Activated CD8-positive, alpha-beta memory T cell treated with anti-CD3 and anti-CD28 coated beads for 4 hours (primary cell): Measurements from ENCODE around the gene FAM83C.
"Not testable (repeated sequence)": the region's sequence is repeated elsewhere in the genome, so short reads cannot be mapped to it uniquely, and the experiment has no call there.

Source experiments
- DNase-seq, 2 donors: peaks; one replicate each; pipeline ENCODE4 v3.0.0-alpha.2; 2020; ENCODE audit warnings: low read depth in 2 of 2

Gene FAM83C

DNA sequence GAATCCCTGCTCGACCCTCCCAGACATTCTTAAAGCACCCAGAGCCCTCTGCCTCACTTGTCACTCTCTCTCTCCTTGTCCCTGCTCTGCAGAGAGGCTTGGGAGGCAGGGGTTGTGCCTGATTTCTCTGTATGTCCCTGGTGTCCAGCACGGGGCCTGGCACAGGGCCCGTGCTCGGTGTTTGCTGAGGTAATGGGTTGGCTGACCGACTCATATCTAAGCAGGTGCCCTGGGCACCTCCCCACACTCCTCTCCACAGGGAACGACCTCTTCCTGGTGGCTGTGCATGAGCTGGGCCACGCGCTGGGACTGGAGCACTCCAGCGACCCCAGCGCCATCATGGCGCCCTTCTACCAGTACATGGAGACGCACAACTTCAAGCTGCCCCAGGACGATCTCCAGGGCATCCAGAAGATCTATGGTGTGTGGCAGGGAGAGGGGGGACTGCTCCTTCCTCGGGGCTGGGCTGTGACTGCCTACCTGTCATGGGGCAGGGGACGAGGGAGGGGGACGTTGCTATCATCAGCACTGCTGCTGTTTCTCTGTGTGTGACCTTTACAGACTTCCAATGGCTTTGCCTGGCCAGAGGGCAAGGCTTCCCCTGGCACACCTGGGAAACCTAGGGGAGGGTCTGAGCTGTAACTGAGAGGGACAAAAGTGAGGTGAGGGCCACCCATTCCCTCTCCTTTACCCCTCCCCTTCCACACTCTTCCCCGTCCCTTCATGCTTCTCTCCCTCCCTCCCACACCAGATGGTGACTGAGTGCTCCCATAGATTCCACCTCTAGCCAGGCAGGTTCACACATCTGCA, 28.5 kb downstream of the FAM83C start:
- no peak for DNase-seq

DNA sequence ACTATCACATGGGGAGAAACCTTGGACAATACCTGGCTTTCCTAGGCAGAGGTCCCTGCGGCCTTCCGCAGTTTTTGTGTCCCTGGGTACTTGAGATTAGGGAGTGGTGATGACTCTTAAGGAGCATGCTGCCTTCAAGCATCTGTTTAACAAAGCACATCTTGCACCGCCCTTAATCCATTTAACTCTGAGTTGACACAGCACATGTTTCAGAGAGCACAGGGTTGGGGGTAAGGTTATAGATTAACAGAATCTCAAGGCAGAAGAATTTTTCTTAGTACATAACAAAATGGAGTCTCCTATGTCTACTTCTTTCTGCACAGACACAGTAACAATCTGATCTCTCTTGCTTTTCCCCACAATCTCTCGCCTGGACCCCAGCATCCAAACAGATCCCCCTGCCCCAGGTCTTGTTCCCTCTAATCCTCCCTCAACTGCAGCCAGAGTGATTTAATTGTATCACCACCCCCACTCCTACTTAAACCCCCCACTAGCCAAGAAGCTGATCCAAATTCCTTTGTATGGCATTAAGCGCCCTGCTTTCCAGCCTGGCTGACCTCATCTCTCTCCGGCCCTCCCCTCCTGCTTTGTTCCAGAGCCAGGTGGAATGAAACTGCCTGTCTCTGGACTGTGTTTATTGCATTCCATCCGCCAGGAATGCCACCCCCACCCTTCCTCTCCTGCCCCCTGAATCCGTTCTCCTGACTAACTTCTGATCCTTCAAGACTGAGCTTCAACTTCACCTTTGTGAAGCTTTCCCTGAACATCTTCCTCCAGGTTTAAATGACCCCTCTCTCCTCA, 29.3 kb downstream of the FAM83C start:
- DNase-seq: not testable (repeated sequence)

GRCh38 chr20:35262321-35262720, 29.9 kb downstream of the FAM83C start:
- not testable (repeated sequence) for DNase-seq

GRCh38 chr20:35260426-35260825, 31.8 kb downstream of the FAM83C start:
- DNase-seq: no peak

GRCh38 chr20:35257175-35257909, 34.9 kb downstream of the FAM83C start:
- no peak for DNase-seq

DNA sequence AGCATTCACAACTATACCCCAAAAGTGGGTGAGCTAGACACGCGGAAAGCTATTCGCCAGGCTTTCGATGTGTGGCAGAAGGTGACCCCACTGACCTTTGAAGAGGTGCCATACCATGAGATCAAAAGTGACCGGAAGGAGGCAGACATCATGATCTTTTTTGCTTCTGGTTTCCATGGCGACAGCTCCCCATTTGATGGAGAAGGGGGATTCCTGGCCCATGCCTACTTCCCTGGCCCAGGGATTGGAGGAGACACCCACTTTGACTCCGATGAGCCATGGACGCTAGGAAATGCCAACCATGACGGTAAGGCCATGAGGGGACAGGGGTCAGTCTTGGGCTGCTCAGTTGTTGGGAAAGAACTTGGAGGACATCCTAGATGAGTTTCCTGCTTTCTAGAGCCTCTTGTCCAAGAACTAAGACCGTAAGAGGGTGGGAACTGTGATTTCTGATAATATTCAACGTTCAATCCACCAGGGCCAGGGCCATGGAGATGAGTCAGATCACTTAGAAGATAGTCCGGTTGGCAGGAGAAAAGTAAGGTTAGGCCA, 37.7 kb downstream of the FAM83C start:
- no peak for DNase-seq

DNA sequence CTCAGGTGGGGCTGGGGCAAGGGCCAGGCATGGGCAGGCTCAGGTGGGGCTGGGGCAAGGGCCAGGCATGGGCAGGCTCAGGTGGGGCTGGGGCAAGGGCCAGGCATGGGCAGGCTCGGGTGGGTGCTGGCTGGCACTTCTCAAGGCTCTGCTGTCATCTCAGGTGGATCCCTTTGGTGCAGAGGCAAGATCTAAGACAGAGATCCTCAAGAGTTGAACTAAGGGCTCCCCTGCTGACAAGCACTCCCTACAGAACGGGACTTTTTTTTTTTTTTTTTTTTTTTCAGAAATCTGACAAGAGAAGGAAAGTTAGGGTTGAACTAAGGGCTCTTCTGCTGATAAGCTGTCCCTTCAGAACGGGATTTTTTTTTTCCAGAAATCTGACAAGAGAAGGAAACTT, 39.2 kb downstream of the FAM83C start:
- no peak for DNase-seq

DNA sequence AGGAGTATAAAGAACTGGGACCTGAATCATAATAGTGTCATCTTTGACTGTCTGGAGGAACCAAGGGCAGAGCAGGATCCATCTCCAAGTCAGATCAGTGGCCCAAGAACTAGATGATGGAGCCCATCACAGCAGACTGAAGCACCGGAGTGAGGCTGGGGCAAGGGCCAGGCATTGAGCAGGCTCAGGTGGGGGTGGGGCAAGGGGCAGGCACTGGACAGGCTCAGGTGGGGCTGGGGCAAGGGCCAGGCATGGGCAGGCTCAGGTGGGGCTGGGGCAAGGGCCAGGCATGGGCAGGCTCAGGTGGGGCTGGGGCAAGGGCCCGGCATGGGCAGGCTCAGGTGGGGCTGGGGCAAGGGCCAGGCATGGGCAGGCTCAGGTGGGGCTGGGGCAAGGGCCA, 39.6 kb downstream of the FAM83C start:
- not testable (repeated sequence) for DNase-seq

- DNase-seq: no peak
Observed at GRCh38 chr20:35252037-35252461, 40.2 kb downstream of the FAM83C start.

DNA sequence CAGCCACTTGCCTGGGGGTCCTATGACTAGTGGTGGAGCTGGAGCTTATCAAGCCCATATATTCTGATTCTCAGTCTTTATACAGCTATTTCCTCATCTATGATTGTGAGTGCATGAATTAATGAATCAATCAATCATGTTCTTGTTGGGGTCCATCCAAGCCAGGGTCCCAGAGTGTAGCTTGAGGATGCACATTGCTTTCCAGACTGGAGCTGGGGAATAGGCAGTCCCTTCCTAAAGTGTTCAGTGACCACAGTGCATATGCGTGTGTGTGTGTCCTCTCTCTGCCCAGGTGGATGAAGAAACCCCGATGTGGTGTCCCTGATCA, 40.6 kb downstream of the FAM83C start:
- DNase-seq: no peak

- DNase-seq: no peak
Observed at GRCh38 chr20:35248641-35249475, 43.4 kb downstream of the FAM83C start.

DNA sequence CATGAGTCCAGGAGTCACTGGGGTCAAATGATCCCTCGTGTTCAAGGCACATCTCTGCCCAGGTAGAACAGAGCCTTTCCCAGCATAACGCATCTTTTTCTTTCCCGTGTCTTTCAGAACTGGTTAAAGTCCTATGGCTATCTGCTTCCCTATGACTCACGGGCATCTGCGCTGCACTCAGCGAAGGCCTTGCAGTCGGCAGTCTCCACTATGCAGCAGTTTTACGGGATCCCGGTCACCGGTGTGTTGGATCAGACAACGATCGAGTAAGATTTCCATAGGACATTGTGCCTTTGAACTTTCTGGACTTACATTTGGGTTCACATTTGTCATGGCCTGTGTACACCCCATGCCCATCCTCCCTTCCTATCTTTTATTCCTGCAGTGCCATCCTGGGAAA, 45.5 kb downstream of the FAM83C start:
- DNase-seq: no peak

GRCh38 chr20:35243986-35244385, 48.2 kb downstream of the FAM83C start:
- DNase-seq: no peak

DNA sequence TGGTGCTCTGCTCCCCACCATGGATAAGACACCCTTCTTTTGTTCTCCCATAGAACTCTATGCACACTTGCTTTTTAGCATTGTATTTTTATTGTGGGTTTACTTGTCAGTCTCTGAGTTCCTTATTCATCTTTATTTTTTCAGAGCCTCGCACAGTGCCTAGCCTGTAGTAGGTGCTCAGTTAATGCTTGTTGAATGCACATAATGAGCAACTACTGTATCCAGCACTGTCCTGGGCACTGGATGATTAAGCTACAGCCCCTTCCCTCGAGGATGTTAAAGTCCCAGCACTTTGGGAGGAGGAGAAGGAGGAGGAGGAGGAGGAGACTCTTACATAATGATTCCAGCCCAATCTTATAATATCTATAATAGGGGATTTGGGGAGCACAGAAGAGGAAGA, 48.9 kb downstream of the FAM83C start:
- no peak for DNase-seq

GRCh38 chr20:35240811-35241293, 51.4 kb downstream of the FAM83C start:
- no peak for DNase-seq

DNA sequence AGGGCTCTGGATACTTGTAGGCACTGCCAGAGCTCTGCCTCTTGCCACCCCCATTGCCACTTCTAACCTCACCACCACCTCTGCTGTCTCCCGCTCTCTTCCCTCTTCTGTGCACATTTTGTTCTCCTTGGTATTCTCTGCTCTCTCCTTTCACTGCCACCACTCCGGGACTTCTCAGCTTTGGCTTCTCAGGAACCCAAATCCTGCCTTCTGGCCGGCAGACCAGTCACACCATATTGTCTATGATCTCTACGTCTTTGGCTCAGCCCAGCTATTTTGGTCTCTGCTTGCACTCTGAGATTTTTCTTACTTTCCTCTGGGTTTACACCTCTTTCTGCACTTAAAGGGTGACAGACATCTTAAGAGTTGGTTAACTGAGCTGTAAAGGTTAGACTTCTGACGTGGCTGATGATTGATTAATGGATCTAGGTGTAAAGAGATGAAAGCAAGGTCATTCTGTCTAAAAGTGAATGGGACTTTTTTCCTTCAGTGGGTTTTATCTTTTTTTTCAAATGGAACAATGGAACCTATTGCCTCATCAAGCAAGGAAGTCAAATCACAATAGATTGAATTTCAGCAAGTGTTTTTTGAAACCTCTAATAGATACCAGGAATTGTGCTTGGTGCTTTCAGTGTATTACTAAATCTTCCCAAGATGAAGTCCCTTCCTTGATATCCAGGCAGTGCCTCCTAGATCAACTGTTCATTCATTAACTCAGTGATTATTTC, 52.0 kb downstream of the FAM83C start:
- no peak for DNase-seq

DNA sequence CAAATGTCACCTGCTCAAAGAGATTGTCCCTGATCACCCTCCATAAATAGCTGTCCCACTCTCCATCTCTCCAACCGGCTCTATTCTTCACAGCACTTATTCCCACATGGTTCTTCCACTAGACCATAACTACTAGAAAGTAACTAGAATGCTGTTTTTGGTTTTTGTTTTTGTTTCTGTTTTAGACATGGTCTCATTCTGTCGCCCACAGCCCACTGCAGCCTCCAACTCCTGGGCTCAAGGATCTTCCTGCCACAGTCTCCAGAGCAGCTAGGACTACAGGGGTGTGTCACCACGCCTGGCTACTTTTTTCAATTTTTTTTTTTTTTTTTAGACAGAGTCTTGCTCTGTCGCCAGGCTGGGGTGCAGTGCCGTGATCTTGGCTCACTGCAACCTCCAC, 53.5 kb downstream of the FAM83C start:
- no peak for DNase-seq

GRCh38 chr20:35238170-35238569, 54.1 kb downstream of the FAM83C start:
- DNase-seq: no peak

DNA sequence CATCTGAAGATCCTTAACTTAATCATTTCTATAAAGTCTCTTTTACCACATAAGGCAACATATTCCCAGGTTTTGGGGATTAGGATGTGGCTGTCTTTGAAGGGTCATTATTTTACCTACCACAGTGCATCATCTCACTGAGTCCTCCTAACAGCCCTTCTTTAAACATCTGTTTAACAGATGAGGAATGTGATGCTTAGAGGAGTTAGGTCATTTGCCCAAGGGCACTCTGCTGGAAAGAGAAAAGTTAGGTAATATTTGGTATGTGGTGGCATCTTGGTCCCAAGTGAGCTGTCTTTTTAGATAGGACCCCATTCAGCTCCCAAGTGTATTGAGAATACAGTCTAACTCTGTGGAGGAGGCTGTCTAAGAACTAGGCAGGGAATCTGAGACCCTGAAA, 54.7 kb downstream of the FAM83C start:
- no peak for DNase-seq

DNA sequence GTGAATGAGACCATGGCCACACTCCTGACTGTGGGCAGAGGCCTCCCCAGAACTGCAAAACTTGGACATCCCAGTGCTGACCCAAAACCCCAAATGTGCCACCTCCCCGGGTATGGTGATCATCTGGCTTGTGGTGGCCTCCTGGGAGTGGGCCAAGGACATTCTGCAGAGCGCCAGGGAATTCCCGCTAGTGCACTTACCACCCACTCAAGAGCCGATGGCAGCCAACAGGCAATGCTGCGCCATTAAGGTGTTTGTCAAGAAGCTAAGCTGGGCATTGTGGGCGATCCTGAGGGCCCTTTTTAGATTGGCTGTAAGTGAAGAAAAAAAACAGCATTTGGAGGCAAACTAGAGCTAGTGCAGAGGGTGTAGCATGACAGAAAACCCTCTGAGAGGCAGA, 56.3 kb downstream of the FAM83C start:
- no peak for DNase-seq
